SW 1271 (cell line): ENCODE results near the gene EML4.
A peak's percentile ranks its signal among the peaks of the same experiment; 100 is the strongest.

Source experiments
- DNase-seq, 2 experiments: peaks; one replicate each; lab custom pipeline; 2025; lab: John Stamatoyannopoulos, UW

The EML4 gene

DNA sequence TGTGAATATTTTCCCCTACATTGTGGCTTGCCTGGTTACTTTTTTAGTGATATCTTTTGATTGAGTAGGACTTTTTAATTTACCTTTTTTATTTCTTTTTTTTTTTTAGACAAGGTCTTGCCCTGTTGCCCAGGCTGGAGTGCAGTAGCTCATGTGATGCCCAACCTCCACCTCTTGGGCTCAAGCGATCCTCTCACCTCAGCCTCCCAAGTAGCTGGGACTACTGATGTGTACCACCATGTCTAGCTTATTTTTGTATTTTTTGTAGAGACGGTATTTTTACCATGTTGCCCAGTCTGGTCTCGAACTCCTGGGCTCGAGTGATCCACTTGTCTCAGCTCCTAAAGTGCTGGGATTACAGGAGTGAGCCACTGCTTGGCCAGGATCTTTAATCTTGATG lies 25.3 kb downstream of the EML4 start:
- DNase-seq = no peak

DNA sequence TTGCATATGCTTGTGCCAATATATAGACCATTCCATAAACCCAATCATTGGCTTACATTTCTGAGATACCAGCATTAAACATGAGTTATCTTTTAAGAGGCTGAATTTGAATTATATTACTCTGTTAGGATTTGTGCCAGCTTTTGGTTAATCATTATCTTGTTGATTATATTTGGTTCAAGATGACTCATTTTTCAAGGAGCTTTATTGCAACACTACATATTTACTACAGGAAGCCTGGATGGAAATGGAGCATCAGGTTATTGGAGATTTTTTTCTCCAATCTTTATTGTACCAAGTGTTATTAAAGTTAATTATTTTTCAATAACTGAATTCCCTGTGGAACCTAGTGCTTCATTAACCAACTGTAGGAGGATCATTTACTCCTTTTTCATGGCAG lies 26.4 kb downstream of the EML4 start:
- DNase-seq = no peak

DNA sequence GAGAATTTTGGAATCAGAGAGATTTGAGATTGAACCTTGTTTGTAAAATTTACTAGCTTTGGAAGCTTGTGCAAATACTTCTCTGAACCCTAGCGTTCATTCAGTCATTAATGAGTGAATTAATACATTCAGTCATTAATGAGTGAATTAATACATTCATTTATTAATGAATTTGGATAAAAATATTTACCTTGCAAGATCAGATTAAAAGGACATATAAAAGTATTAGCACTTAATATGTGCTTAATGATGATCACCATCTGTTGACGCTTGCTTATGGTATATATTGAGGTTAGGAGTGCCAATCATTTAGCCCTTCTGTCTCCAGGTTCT lies 26.9 kb downstream of the EML4 start:
- DNase-seq = no peak

DNA sequence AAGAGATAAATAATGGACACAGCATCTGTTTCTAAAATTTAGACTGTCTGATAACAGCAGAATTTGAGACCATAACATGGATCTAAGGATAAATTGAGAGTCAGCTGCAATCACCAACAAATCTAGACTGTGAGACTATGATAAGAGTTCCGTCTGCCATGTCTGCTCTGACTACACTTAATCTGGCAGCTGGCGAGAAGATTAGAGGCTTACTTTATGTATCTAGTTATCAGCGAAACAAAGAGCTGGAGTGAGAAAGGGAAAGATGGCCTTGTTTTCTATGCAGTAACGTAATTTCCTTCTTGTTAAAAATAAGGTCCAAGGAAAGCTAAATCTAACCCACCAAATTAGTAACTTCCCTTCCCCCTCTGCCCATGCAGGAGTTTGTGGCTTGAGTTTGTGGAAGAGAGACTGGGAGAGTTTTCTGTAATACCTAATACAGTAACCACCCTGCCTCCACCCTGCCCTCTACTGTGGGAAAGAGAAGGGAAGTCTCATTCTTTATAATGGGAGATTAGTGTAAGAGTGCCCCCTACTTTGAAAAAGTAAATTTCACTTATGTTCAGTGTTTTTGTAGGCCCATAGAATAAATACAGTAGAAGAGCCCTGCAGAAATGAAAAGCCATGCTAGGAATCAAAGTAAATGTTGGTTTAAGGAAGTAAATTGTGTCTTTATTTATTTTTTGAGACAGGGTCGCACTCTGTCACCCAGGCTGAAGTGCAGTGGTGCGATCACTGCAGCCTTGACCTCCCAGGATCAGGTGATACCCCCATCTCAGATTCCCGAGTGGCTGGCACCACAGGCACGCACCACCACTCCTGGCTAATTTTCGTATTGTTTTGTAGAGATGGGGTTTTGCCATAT lies 27.5 kb downstream of the EML4 start:
- DNase-seq = peak; percentile 14 to 61

DNA sequence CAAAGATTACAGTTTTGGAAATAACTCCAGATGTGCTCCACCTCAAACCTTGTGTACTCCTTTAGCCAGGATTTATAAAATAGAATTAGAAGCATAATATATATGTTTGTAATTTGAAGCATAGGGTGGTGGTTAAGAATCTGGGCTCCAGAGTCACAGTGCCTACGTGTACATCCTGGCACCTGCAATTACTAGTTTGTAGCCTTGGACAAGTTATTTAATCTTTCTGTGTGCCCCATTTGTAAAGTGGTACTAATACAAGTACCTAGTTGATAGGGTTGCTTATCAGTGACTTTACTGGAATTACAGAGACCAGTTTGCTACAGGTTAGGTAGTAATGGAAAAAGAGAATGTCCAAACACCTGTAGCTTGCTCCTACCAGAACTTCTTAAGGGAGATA lies 28.6 kb downstream of the EML4 start:
- no peak for DNase-seq

DNA sequence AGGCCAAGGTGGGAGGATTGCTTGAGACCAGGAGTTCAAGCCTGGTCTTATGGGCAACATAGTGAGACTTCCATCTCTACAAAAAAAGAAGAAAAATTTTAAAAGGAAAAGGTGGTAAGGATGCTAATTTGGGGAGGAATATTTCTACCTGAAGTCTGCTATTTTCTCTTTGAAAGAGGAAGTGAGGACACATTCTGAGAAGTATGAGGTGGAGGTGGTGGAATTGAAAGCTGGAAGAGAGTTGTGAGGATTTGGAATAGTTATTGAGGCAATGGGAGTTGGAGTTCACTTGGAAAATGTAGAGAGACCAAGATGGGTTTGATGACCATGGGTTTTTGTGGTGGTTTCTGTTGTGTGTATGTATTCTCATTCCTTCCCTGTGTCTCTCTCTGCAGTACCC lies 29.3 kb downstream of the EML4 start:
- DNase-seq = no peak

DNA sequence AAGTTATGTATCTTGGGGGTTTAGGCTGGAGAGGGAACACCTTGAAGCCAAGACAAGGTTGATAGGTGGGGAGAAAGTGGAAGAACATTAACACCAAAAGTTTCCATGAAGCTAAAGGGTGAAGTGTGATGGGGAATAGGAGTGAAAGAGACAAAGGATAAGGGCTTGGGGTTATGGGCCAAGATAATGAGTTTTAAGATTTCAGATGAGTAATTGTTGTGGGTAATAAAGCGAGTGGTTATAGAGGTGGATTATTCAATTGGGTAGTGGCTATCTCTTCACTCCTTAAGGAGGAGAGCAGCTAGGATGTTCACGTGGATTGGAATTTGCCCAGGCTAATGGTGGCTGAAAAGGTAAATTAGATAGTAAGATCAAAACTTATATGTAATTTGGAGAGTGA lies 29.8 kb downstream of the EML4 start:
- DNase-seq = no peak

DNA sequence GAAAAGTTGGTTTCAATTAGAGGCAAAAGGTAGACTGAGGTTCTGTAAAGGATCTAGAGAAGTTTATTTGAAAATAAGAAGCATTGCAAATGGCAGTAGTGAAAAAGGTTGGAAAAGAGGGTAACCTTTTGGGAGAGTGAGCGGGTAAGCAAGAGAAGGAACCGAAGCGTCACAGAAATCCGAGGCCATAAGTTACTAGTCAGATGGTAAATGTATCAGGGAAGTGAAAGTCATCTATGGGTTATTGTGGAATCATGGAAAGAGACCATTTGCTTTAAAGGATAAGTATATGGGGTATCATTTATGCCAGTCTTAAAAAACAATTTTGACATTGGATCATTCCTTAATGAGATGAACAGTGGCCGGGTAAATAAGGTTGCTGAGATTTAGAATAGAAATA lies 30.5 kb downstream of the EML4 start:
- DNase-seq = no peak

DNA sequence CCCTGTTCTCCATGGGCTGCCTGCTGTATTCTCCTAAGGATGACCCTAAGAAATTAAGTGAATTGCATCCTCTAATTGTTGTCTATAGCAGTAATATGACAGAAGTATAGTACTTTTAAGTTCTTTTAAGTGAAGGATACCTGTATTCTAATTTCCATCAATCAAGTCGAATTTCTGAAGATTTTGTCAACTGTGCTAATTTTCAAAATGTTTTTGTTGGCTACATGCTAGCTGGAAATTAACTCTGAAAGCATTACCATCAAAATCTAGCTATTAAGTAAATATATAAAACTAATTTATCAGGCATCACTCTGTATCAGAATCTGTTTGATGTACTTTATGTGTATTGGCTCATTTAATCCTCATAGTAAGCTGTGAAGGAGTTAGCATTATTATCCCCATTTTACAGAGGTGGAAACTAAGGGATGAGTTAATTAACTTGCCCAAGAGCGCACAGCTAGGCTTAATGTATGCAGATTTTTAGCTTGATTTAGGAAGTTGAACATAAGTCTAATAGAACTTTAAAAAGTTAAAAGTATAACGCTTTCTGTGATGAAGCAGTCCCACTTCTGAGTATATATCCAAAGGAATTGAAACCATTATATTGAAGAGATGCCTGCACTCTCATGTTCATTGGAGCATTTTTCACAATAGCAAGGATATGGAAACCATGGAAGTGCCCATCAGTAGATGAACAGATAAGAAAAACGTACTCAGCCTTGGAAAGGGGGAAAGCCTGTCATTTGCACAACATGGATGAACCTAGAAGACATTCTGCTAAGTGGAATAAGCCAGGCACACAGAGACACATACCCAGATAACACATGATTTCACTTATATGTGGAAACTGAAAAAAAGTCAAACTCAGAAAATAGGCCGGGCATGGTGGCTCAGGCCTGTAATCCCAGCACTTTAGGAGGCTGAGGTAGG lies 32.0 kb downstream of the EML4 start:
- no peak for DNase-seq

DNA sequence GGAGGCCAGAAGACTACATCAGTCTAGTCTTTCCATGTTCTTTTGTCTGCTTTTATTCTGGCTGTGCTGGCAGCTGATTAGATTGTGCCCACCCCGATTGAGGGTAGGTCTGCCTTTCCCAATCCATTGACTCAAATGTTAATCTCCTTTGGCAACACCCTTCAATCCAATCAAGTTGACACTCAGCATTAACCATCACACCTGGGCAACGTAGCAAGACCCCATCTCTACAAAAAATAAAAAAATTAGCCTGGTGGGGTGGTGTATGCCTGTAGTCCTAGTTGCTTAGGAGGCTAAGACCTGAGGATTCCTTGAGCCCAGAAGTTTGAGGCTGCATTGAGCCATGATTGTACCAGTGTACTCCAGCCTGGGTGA lies 33.5 kb downstream of the EML4 start:
- DNase-seq = no peak

DNA sequence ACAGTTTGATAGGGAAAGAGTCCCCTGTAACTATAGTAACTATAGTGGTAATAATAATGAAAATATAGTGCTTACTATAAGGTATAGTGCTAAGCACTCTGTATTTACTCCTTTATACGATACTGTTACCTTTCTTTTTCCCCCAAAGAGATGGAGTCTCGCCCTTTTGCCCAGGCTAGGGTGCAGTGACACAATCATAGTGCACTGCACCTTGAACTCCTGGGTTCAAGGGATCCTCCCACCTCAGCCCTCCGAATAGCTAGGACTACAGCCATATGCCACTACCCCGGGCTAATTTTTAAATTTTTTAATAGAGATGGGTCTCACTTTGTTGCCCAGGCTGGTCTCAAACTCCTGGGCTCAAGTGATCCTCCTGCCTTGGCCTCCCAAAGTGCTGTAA lies 34.6 kb downstream of the EML4 start:
- no peak for DNase-seq

DNA sequence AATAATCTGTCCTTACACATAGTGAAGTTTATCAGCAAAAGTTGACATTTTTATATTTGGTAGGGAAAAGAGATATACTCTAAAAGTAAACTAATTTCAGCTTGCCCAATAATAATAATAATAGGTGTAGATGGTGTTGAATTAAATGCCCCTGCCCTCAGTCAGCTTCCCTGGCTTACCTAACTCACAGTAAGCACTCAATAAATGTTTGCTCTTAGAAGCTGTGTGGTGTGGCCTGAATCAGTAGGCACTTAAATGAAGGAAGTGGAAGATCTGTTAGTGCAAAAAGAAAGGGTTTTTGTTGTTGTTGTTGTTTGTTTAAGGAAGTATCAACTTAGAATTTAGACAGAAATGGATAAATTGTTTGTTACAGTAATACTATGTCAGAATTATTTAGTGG lies 36.2 kb downstream of the EML4 start:
- no peak for DNase-seq

DNA sequence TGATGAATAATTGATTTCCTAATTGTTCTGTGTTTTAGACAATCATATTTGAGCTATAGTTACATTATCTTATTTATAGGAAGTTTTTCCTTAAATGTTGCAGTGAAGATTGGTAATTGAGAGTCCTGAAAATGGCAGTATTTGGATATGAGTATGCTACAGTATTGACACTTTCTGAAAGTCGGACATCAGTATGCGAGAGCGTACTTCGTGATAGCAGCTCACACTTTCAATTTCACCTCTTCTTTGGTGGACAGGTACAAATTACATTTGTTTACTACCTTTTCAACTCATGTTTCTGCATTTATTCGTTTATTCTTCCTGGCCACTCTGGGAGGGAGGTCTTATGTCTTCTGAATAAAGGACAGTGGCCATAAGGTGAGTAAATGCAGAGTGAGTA lies 38.7 kb downstream of the EML4 start:
- DNase-seq = no peak

DNA sequence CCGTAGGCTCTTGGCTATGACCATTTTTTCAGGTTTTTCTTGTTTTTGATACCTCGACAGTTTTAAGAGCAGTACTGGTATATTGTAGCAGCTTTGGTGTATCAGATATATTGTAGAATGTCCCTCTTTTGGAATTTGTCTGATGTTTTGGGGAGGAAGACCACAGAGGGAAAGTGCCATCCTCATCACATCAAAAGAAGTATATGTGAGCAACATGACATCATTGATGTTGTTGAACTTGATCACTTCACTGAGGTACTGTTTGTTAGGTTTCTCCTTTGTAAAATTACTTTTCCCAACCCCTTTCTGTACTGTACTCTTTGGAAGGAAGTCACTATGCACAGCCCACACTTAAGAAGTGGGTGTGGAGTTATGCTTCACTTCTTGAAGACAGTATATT lies 41.0 kb downstream of the EML4 start:
- DNase-seq = no peak

DNA sequence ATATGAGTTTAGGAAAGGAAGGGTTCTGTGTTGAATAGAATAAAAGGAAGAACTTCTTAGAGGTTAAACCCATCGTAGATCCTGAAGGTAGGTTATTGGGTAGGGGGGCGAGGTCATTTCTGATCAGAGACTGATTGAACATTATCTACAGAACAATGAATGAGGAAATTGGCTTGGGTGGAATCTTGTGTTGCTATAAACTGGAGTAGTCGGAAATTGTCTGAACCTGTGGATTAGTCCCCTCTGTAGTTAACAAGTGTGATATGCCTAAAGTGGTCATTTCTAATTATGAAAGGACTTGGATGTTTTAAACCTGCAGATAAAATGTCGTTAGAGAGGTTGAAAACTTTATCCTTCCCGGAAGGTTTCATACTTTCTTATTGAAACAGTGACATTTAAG lies 42.1 kb downstream of the EML4 start:
- DNase-seq = no peak

DNA sequence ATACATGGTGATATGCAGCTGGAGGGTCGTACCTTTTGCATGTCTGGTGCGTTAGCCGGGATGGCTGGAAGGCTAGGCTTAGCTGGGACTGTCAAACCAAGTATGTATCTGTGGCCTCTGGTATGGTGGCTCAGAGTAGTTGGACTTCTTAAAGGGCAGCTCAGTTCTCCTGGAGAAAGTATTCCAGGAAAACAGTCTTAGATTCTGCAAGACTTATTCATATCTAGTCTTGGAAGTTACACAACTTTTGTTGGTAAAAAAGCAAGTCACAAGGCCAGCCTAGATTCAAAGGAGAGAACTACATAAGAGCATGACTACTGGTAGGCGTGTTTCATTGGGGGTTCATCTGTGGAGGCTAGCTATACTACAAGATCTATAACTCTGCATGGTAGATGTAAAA lies 45.5 kb downstream of the EML4 start:
- DNase-seq = no peak

DNA sequence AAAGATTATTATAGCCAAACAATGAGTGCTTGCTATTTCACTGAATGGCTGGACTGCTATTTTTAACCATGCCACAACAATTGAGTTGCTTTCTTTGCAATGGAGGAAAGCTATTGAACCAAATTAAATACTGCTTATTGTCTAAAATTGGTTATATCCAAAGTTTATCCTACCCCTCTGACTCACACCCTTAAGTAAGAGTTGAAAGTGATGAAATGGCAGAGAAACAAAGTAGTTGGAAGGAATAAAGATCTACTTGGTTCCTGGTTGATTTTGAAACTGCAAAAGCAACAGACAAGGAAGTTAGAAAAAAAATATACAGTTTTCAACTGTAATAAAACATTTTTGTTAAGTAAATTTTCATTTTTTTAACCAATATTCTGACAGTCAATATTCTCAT lies 47.5 kb downstream of the EML4 start:
- DNase-seq = no peak

DNA sequence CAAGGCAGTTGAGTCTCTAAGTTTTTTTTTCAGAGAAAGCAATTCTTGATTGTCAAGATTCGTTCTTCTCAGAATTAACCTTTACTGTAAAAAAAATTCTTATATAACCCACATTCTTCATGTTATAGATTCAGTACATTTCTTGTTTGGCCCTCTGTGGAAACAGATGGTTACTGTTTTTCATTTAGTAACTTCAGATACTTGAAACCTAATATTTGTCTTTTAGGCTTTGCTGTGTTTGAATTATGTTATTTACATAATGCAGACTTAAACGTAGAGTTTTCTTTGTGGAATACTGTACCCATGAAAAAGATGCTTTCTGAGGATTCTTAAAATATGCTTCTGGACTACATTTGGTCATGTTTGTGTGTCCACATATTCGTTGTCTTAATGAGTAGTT lies 48.2 kb downstream of the EML4 start:
- DNase-seq = no peak

DNA sequence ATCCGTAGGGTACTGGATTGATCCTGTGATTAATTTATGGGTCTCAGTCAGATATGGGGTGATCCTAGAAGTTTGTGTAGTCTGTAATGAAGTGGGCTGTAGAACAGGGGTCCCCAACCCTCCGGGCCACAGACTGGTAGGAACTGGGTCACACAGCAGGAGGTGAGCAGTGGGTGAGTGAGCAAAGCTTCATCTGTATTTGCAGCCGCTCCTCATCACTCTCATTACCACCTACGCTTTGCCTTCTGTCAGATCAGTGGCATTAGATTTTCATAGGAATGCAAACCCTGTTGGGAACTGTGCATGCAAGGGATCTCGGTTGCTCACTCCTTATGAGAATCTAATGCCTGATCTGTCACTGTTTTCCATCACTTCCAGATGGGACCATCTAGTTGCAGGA lies 48.8 kb downstream of the EML4 start:
- no peak for DNase-seq

DNA sequence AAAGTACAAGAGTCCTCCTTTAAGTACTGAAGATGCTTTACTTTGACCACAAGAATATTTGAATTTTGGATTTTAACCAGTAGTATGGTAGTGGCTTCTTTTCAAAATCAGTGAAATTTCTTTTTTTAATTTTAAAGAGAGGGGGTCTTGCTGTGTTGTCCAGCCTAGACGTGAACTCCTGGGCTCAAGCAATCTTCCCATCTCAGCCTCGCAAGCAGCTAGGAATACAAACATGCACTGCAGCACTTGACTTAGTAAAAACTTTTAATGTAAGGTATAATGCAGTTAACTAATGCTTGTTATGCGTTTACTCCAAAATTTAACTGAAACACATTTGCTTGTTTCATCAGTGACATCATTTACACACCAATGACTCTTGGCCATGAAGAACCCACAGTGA lies 49.6 kb downstream of the EML4 start:
- no peak for DNase-seq

DNA sequence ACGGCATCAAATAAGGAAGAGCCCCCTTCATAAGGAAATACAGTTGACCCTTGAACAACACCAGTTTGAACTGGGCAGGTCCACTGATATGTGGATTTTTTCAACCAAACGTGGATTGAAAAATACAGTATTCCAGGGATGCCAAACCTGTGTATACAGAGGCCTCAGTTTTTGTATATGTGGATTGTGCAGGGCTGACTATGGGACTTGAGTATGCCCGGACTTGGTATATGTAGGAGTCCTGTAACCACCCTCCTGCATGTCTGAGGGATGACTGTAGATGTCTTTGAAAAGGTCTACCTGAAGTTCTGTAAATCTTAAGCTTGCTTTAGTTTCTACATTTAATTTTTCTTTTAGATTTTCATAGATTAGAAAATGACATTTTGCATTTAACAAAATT lies 50.0 kb downstream of the EML4 start:
- DNase-seq = no peak

DNA sequence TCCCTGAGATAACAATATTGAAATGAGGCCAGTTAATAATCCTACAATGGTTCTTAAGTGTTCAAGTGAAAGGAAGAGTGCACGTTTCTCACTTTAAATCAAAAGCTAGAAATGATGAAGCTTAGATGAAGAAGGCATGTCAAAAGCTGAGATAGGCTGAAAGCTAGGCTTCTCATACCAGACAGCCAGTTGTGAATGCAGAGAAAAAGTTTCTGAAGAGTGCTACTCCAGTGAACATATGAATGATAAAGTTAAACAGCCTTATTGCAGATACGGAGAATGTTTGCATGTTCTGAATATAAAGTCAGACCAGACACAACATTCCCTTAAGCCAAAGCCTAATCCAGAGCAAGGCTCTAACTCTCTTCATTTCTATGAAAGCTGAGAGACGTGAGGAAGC lies 51.4 kb downstream of the EML4 start:
- no peak for DNase-seq

DNA sequence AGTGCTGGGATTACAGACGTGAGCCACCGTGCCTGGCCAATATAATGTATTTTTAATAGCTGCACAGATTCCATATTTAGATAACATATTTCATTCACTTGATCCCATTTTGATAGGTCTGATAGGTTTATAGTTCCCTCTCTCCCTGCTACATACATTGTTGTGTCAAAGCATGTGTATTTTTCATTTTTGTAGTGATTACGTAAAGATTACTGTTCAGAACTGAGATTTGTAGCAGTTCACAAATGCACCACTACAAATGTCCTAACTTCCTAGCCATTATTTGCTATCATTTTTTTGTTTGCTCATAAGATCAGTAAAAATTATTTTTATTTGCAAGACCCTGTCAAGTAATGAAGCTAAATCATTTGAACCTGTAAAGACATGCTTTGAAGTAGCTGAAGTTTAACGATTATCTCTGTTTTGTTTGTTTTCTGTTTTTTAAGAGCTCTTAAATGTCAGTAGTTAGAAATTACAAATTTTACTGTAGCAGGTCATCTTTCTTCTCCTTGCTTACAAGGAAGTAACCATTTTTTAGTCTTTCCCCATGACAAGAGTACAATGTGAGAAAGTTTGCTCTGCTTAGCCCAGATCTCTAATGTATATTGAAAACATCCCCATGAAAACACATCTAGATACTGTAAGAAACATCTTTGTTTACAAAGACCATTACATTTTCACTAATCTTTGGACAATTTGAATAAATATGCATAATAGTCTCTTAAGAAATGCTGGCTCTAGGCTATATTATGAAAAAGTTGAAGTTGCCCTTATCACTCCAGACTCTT lies 54.1 kb downstream of the EML4 start:
- no peak for DNase-seq
